ENCODE results near the gene SP7.
"Not testable (repeated sequence)": the region's sequence is repeated elsewhere in the genome, so short reads cannot be mapped to it uniquely, and the experiment has no call there.

SP7 gene

DNA sequence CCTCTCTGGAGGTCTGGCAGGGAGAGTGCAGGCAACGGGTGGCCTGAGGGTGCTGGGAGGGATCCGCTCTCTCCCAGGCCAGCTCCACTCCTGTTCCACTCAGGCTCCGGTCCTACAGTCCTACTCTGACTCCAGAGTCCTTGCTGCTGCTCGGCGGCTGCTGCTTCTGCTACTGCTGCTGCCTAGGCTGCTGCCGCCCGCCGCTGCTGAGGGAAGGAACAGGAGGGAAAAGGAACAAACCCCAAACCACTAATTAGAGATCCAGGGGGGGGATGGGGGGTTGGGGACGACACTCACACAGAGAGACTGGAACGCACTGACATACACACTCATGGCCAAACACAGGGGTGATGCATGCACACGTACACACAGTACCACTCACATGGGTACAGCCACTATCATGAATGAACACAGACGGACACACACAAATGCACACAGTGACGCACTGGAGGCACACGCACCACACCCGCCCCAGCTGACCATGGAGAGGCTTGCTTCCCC is at the start of gene SP7:
TSS of gene SP7 (minus strand) at position 174 of the 501 bp plus-strand sequence. CDS start 708 bp downstream, outside the sequence.
- DNase-seq (ENCODE audit: low read depth in 3 of 3), result no peak

DNA sequence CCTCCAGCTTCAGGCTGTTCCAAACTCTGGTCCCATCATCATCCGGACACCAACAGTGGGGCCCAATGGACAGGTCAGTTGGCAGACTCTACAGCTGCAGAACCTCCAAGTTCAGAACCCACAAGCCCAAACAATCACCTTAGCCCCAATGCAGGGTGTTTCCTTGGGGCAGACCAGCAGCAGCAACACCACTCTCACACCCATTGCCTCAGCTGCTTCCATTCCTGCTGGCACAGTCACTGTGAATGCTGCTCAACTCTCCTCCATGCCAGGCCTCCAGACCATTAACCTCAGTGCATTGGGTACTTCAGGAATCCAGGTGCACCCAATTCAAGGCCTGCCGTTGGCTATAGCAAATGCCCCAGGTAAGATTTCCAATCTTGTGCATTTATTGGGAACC is 47.1 kb upstream of the SP7 start:
- DNase-seq (ENCODE audit: low read depth in 3 of 3), result no peak

DNA sequence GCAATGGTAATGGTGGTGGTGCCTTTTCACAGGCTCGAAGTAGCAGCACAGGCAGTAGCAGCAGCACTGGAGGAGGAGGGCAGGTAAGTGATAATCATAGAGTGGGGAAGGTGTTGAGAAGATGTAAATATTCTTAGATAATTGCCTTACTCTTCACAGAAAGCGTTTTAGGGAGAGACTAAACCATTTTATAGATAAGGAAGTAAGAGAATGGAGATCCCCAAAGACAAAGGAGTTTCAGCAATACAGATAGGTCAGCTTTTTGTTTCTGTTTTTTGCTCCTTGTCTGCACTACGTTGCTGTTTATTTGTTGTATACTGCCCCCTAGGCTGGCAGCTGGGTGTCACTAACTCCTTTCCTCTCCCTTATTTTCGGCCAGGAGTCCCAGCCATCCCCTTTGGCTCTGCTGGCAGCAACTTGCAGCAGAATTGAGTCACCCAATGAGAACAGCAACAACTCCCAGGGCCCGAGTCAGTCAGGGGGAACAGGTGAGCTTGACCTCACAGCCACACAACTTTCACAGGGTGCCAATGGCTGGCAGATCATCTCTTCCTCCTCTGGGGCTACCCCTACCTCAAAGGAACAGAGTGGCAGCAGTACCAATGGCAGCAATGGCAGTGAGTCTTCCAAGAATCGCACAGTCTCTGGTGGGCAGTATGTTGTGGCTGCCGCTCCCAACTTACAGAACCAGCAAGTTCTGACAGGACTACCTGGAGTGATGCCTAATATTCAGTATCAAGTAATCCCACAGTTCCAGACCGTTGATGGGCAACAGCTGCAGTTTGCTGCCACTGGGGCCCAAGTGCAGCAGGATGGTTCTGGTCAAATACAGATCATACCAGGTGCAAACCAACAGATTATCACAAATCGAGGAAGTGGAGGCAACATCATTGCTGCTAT is 45.8 kb upstream of the SP7 start:
- DNase-seq (ENCODE audit: low read depth in 3 of 3), result no peak

GRCh38 chr12:53380794-53381730 is 44.9 kb upstream of the SP7 start:
- no peak for DNase-seq (ENCODE audit: low read depth in 3 of 3)

DNA sequence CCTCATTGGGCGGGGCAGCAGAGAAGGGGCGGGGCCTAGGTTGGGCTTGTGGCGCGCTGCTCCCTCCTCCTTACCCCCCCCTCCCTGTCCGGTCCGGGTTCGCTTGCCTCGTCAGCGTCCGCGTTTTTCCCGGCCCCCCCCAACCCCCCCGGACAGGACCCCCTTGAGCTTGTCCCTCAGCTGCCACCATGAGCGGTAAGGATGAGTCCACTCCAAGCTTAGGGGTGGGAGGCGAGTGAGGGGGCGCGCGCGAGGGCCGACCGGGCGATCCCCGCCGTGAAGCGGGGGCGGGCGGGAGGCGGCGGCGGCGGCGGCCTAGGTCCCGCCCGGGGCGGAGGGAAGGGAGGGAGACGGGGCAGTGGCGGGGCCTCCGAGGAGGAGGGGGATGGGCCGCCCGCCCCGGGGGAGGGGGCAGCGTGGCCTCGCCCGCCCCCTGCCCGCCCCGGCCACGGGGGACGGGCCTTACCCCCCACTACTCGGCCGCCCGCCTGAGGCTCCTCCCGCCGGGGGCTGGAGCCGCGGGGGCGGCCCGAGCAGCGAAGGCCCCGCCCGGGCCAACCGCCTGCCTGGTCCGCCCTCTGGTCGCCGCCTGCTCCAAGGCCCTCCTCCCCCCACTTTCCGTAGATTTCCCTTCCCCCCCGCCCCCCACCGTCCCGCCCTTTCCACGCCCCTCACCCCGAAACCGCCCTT is 44.1 kb upstream of the SP7 start, which contains the start of gene SP1:
TSS of gene SP1 (plus strand) at position 73 of the 690 bp plus-strand sequence. CDS start at position 189, 116 bp downstream.
- peak; percentile 85 to 98 (median 89) for DNase-seq (ENCODE audit: low read depth in 3 of 3)

DNA sequence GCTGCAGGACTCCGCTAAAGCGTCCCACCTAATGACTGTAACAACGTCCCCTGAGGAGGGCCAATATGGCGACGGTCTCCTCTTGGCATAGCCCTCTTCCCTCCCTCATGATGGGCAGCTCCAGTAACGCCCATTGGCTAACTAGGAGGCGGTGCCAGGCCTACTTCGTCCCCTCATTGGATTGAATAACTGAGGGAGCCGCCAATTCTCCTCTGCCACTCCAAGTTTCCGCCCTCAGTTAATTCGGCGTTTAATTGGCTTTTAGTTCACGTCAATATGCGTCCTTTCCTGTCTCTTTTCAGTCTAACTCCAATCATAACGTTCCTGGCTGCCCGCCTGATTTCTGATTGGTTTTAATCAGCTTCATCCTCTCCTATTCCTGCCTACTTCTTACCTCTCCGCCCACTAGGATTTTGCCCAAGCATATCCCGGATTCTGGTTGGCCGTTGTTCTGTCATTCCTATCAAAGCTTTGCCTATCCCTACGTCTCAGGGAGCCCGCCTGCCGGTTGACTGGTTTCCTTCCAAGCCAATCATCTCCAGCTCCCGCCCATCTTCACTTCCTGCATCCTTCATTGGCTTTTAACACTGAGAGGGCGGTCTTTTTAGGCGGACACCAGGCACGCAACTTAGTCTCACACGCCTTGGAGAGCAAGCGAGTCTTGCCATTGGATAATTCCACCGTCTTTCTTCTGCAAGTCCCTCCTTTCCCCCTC is 43.4 kb upstream of the SP7 start:
- DNase-seq (ENCODE audit: low read depth in 3 of 3), result peak; percentile 86 to 99 (median 98)

GRCh38 chr12:53378724-53379388 is 42.7 kb upstream of the SP7 start:
- no peak for DNase-seq (ENCODE audit: low read depth in 3 of 3)

DNA sequence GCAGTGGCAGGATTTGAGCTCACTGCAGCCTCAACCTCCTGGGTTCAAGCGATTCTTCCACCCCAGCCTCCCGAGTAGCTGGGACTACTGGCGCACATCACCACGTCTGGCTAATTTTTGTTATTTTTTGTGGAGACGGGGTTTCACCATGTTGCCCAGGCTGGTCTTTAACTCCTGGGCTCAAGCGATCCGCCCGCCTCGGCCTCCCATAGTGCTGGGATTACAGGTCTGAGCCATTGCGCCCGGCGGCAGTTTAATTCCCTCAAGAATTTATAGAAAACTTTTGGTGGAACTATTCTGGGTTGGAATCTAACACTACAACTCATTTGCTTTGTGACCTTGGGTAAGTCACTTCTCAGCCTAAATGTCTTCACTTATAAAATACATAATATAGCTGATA is 42.1 kb upstream of the SP7 start:
- no peak for DNase-seq (ENCODE audit: low read depth in 3 of 3)

DNA sequence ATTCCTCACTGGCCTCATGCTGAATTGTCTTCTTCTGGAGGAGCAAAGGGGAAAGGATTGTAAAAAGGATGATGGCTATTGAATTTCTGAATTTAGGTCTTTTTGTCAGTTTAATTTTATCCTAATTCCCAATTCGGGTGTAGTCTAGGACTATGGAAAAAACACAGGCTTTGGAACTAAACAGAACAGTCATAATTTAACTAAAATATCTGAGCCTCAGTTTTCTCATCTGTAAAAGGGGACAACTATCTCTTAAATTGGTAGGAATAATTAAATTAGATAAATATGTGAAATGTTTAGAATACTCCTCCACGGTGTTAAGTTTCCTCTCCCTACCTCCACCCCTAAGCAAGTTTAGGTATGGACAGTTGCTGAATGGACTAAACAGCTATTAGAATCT is 40.6 kb upstream of the SP7 start:
- DNase-seq (ENCODE audit: low read depth in 3 of 3), result no peak

DNA sequence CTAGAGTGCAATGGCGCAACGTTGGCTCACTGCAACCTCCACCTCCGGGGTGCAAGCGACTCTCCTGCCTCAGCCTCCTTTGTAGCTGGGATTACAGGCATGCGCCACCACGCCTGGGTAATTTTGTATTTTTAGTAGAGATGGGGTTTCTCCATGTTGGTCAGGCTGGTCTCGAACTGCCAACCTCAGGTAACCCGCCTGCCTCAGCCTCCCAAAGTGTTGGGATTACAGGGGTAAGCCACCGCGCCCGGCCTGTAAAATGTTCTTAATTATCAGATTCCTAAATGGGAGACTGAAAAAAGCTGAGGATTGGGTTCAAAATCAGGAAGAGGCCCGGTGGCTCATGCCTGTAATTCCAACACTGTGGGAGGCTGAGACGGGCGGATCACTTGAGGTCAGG is 38.1 kb upstream of the SP7 start:
- not testable (repeated sequence) for DNase-seq (ENCODE audit: low read depth in 3 of 3)

GRCh38 chr12:53373554-53374133 is 37.5 kb upstream of the SP7 start:
- DNase-seq (ENCODE audit: low read depth in 3 of 3), result not testable (repeated sequence)

DNA sequence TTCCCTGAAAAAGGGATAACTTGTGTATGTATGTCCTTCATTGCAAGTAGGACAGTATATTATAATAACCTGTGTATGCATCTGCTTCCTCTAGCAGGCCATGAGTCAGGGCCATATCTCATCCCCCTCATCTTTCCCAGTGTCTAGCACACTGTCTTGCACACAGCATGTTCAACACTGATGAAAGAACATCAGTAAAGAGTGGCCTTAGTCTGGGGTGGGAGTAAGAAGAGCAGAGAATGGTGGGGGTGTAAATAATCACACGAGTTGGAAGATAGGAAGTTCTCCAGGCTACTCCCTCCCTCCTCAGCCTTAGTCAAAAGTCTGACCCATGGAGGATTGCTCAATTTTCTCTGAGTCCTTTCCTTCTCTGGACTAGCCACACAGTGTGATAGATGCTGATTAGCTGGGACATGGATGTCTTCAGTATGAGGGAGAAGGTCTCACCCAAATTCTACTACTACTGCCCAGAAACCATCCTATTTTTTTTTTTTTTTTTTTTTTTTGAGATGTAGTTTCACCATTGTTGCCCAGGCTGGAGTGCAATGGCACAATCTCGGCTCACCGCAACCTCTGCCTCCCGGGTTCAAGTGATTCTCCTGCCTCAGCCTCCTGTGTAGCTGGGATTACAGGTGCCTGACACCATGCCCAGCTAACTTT is 29.2 kb upstream of the SP7 start:
- no peak for DNase-seq (ENCODE audit: low read depth in 3 of 3)

DNA sequence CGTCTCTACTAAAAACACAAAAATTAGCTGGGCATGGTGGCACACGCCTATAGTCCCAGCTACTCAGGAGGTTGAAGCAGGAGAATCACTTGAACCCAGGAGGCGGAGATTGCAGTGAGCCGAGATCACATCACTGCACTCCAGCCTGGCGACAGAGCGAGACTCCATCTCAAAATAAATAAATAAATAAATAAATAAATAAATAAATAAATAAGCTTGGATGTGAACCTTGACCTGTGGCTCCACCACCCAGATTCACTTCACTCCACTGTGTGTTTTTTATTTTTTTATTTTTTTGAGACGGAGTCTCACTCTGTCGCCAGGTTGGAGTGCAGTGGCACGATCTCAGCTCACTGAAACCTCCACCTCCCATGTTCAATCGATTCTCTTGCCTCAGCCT is 25.5 kb upstream of the SP7 start:
- not testable (repeated sequence) for DNase-seq (ENCODE audit: low read depth in 3 of 3)

DNA sequence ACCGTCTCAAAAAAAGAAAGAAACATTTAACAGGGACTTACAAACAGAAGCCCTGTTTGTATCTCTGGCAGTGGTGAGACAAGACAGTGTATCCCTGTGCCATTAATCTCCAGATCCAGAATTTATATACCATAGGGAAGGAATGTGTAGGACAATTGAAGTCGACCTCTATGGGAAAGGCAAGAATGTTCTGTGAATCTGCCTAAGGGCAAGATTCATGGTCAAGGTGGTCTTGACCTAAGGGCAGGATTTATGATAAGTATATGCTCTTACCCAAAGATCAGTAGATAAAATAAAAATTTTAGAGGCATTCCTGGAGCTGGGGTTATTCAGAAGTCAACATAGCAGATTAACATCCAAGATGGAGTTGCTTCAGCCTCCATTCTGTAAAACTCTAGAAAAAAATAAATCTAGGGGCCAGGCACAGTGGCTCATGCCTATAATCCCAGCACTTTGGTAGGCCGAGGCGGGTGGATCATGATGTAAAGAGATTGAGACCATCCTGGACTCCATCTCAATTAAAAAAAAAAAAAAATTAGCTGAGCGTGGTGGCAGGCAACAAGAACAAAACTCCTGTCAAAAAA is 22.8 kb upstream of the SP7 start:
- DNase-seq (ENCODE audit: low read depth in 3 of 3), result no peak

DNA sequence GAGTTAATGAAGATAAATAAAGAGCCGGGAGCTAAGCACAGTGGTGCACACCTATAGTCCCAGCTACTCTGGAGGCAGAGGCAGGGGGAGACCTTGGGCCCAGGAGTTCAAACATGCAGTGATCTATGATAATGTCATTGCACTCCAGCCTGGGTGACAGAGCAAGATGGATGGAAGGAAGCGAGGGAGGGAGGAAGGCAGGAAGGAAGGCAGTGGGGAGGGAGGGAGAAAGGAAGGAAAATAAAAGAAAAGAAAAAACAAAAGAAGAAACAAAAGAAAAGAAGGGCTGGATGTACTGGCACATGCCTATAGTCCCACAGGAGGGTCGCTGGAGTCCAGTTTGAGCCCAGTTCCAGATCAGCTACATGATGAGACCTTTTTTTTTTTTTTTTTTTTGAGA is 19.0 kb upstream of the SP7 start:
- DNase-seq (ENCODE audit: low read depth in 3 of 3), result no peak

DNA sequence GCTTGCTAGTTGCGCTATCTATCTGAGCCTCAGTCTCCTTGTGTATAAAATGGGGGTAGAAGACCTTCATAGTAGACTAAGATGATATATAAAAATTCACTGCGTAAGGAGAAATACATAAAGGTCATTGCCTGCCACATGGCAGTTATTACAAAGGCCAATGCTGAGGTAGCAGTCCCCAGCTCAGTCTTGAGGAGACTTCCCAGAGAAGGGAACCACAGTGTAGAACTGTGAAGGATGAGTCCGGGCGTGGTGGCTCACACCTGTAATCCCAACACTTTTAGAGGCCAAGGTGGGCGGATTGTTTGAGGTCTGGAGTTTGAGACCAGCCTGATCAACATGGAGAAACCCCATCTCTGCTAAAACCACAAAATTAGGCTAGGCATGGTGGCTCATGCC is 17.1 kb upstream of the SP7 start:
- DNase-seq (ENCODE audit: low read depth in 3 of 3), result no peak

GRCh38 chr12:53352331-53353256 is 16.4 kb upstream of the SP7 start:
- peak; percentile 68 to 75 (median 71) for DNase-seq (ENCODE audit: low read depth in 3 of 3)

DNA sequence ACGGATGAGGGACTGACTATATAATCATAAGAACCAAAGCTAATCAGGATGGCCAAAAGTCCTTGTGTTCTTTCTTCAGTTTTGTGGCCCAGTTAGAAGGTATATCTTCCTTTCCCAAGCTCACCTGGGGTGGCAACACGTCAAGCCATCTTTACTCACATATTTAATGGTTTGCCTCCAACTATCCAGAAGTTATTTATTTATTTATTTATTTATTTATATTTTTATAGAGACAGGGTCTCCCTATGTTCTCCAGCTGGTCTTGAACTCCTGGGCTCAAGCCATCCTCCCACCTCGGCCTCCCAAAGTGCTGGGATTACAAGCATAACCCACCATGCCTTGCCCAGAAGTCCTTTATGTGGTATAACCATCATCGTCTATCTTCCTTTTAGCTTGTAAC is 11.8 kb upstream of the SP7 start:
- no peak for DNase-seq (ENCODE audit: low read depth in 3 of 3)

Data from stimulated activated CD4-positive, alpha-beta T cell treated with anti-CD3 and anti-CD28 coated beads, TNF-alpha, amount 100 ng/mL, for 48 hours (primary cell).